OCI-LY3 (cell line): Measurements from ENCODE around the gene IL32.
"Not testable (repeated sequence)": the region's sequence is repeated elsewhere in the genome, so short reads cannot be mapped to it uniquely, and the experiment has no call there.

Experiments
- CTCF ChIP-seq: fragments of 200-600, 300-600 bp; sonication (generic); IDR thresholded peaks from 2 replicates; pipeline ENCODE4 v1.5.1; 2014; ENCODE audit warnings: antibody characterized with exemption, low read length, low read depth
- EZH2phosphoT487 ChIP-seq: fragments of 200-600 bp; shearing (Covaris generic); IDR thresholded peaks from 2 replicates; pipeline ENCODE4 v1.6.1; 2018; ENCODE audit warnings: antibody characterized with exemption, mixed run types, low read depth

GRCh38 chr16:3052571-3053329, 12.7 kb upstream of the IL32 start:
- TF ChIP-seq CTCF, EZH2phosphoT487: not testable (repeated sequence)
